ENCODE measurements around the gene DOHH.

Gene DOHH

GRCh38 chr19:3471954-3472655 lies 28.4 kb downstream of the DOHH start:
- no peak overlapping the region for H2AFZ ChIP-seq (ENCODE audit: low read depth, low read length)
- no peak overlapping the region for H2BK5ac ChIP-seq (ENCODE audit: low read depth, low read length, poor library complexity, severe bottlenecking)
- H3K18ac ChIP-seq (ENCODE audit: low read depth in 1 of 2, low read length in 2 of 2), result no peak overlapping the region
- no peaks in the 10 kb centered on the region for H3K9me3 ChIP-seq (ENCODE audit: control insufficient read depth, low read length)
- H3K9ac ChIP-seq (ENCODE audit: low read length), result peak overlapping the region; percentile 58
- H2AK5ac ChIP-seq (ENCODE audit: low read length, severe bottlenecking), result no peak overlapping the region
- no peak overlapping the region for H2BK120ac ChIP-seq (ENCODE audit: low read depth, low read length)
- WGBS, result 66% methylated on average over 13 of the region's 24 CpGs
- peak; percentile 32 for DNase-seq
- no peak overlapping the region for H3K4me3 ChIP-seq (ENCODE audit: insufficient read depth in 1 of 2, low read depth in 1 of 2, low read length in 2 of 2)
- H4K8ac ChIP-seq (ENCODE audit: low read length), result peak overlapping the region; percentile 15
- H3K79me1 ChIP-seq (replicated peaks; ENCODE audit: low read length, poor library complexity, severe bottlenecking), result no peaks in the 10 kb centered on the region
- no peaks in the 10 kb centered on the region for H3K4me1 ChIP-seq (ENCODE audit: control insufficient read depth, insufficient read depth, low read depth, low read length)
- H2BK15ac ChIP-seq (ENCODE audit: low read depth, poor library complexity, severe bottlenecking), result peak overlapping the region; percentile 2
- peaks cover 3 to 10% of the 10 kb centered on the region in 2 experiments for H3K36me3 ChIP-seq (ENCODE audit: control insufficient read depth in 1 of 2, insufficient read depth in 2 of 2, low read depth in 1 of 2, low read length in 2 of 2)
- H2BK12ac ChIP-seq (ENCODE audit: low read length in 2 of 2), result no peak overlapping the region
- H3K4ac ChIP-seq (ENCODE audit: low read depth in 1 of 2, low read length in 2 of 2), result no peak overlapping the region
- H4K91ac ChIP-seq (ENCODE audit: low read length), result no peak overlapping the region
- H3K14ac ChIP-seq (ENCODE audit: low read length in 2 of 2), result no peak overlapping the region
- H3K27ac ChIP-seq (ENCODE audit: low read length, poor library complexity, severe bottlenecking), result no peak overlapping the region
- H3K4me2 ChIP-seq (ENCODE audit: low read length, poor library complexity, severe bottlenecking), result no peak overlapping the region
- H3K27me3 ChIP-seq (ENCODE audit: control insufficient read depth in 1 of 2, insufficient read depth in 1 of 2, low read length in 2 of 2), result peaks cover 21 to 34% of the 10 kb centered on the region in 2 experiments
- H3K23ac ChIP-seq (ENCODE audit: low read length in 2 of 2), result no peak overlapping the region

DNA sequence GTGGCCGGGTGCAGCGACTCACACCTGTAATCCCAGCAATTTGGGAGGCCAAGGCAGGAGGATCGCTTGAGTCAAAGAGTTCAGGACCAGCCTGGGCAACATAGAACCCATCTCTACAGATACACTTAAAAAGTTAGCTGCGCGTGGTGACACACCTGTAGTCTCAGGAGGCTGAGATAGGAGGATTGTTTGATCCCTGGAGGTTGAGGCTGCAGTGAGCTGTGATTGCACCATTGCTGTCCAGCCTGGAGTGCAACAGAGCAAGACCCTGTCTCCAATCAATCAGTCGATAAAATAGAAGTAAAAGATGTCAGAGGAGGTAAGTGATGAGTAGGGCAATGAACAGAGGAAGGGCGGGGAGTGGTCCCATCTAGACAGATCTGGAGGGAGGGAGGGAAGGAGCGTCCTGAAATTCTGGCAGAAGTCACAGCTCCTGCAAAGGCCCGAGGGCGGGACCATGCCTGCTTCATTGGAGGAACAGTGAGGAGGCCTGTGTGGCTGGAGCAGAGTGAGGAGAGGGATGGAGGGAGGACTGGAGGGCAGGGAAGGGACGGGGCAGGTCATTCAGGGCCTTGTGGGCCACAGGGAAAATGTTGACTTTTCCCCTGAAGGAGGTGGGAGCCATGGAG lies 29.9 kb downstream of the DOHH start:
- Histone ChIP-seq H3K79me1 (replicated peaks; ENCODE audit: low read length, poor library complexity, severe bottlenecking) (no peaks in the 10 kb centered on the region), H3K9ac (ENCODE audit: low read length) (no peak overlapping the region), H3K14ac (ENCODE audit: low read length in 2 of 2) (no peak overlapping the region), H2AK5ac (ENCODE audit: low read length, severe bottlenecking) (no peak overlapping the region), H2BK12ac (ENCODE audit: low read length in 2 of 2) (no peak overlapping the region), H3K36me3 (ENCODE audit: control insufficient read depth in 1 of 2, insufficient read depth in 2 of 2, low read depth in 1 of 2, low read length in 2 of 2) (peaks cover 10 to 17% of the 10 kb centered on the region in 2 experiments), H3K27me3 (ENCODE audit: control insufficient read depth in 1 of 2, insufficient read depth in 1 of 2, low read length in 2 of 2) (peaks cover 15 to 19% of the 10 kb centered on the region in 2 experiments), H4K8ac (ENCODE audit: low read length) (no peak overlapping the region), H3K9me3 (ENCODE audit: control insufficient read depth, low read length) (no peaks in the 10 kb centered on the region), H2BK15ac (ENCODE audit: low read depth, poor library complexity, severe bottlenecking) (no peak overlapping the region), H3K4me3 (ENCODE audit: insufficient read depth in 1 of 2, low read depth in 1 of 2, low read length in 2 of 2) (no peak overlapping the region), H3K27ac (ENCODE audit: low read length, poor library complexity, severe bottlenecking) (no peak overlapping the region), H3K18ac (ENCODE audit: low read depth in 1 of 2, low read length in 2 of 2) (no peak overlapping the region), H3K4me1 (ENCODE audit: control insufficient read depth, insufficient read depth, low read depth, low read length) (peaks cover 1% of the 10 kb centered on the region), H2BK120ac (ENCODE audit: low read depth, low read length) (no peak overlapping the region), H3K23ac (ENCODE audit: low read length in 2 of 2) (no peak overlapping the region), H2BK5ac (ENCODE audit: low read depth, low read length, poor library complexity, severe bottlenecking) (no peak overlapping the region), H3K4me2 (ENCODE audit: low read length, poor library complexity, severe bottlenecking) (no peak overlapping the region), H3K4ac (ENCODE audit: low read depth in 1 of 2, low read length in 2 of 2) (no peak overlapping the region), H2AFZ (ENCODE audit: low read depth, low read length) (no peak overlapping the region), H4K91ac (ENCODE audit: low read length) (no peak overlapping the region)
- WGBS, result 89% methylated on average over 10 of the region's 11 CpGs
- no peak for DNase-seq

DNA sequence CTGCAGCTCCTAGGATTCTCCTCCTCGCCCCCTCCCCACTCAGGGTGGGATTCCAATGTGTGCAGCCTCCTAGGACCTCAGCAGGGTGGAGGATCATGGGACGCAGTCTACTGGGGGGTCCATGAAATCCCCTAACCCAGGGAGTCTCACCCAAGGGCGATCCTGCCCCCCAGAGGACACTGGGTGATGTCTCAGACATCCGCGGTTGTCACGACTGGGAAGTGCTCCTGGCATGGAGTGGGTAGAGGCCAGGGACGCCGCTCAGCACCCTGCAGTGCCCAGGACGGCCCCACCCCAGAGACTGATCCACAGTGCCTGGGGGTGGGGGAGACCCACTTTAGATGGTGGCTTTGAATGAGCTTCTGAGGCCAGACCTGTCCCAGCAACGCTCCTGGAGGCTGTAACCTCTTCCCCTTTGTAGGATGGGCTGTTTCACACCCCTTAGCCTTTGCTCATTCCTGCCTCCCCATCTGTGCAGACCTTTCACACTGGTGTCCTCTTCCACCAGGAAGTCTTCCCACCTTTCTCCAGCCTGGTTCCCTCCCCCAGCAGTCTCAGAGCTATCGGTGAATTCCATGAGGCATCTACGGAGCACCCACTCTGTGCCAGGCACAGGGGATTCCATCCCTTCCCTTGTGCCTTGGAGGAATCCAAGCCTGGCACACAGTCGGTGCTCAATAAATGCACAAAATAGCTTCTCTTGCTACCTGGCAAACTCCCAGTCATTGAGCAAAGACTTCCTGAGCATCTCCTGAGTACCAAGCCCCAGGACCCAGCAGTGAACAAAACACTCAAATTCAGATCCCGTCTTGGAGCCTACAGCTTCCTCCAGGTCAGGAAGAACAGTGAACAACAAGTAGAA lies 30.6 kb downstream of the DOHH start:
- Histone ChIP-seq H3K18ac (ENCODE audit: low read depth in 1 of 2, low read length in 2 of 2) (no peak overlapping the region), H3K27me3 (ENCODE audit: control insufficient read depth in 1 of 2, insufficient read depth in 1 of 2, low read length in 2 of 2) (peaks cover 8 to 11% of the 10 kb centered on the region in 2 experiments), H4K91ac (ENCODE audit: low read length) (no peak overlapping the region), H2BK15ac (ENCODE audit: low read depth, poor library complexity, severe bottlenecking) (peak overlapping the region; percentile 15), H3K4me3 (ENCODE audit: insufficient read depth in 1 of 2, low read depth in 1 of 2, low read length in 2 of 2) (no peak overlapping the region), H3K27ac (ENCODE audit: low read length, poor library complexity, severe bottlenecking) (no peak overlapping the region), H3K79me1 (replicated peaks; ENCODE audit: low read length, poor library complexity, severe bottlenecking) (no peaks in the 10 kb centered on the region), H3K36me3 (ENCODE audit: control insufficient read depth in 1 of 2, insufficient read depth in 2 of 2, low read depth in 1 of 2, low read length in 2 of 2) (peaks cover 10 to 17% of the 10 kb centered on the region in 2 experiments), H3K9me3 (ENCODE audit: control insufficient read depth, low read length) (no peaks in the 10 kb centered on the region), H3K4ac (ENCODE audit: low read depth in 1 of 2, low read length in 2 of 2) (no peak overlapping the region), H2BK5ac (ENCODE audit: low read depth, low read length, poor library complexity, severe bottlenecking) (no peak overlapping the region), H3K9ac (ENCODE audit: low read length) (peak overlapping the region; percentile 36), H3K4me1 (ENCODE audit: control insufficient read depth, insufficient read depth, low read depth, low read length) (peaks cover 5% of the 10 kb centered on the region), H2AFZ (ENCODE audit: low read depth, low read length) (no peak overlapping the region), H2BK12ac (ENCODE audit: low read length in 2 of 2) (no peak overlapping the region), H3K4me2 (ENCODE audit: low read length, poor library complexity, severe bottlenecking) (no peak overlapping the region), H4K8ac (ENCODE audit: low read length) (no peak overlapping the region), H2BK120ac (ENCODE audit: low read depth, low read length) (no peak overlapping the region), H3K23ac (ENCODE audit: low read length in 2 of 2) (peak overlapping the region in 1 of 2 experiments; percentile 48), H2AK5ac (ENCODE audit: low read length, severe bottlenecking) (no peak overlapping the region), H3K14ac (ENCODE audit: low read length in 2 of 2) (no peak overlapping the region)
- WGBS, result 58% methylated on average over 14 of the region's 14 CpGs
- no peak for DNase-seq

- Histone ChIP-seq H3K9ac (ENCODE audit: low read length) (no peak overlapping the region), H3K27ac (ENCODE audit: low read length, poor library complexity, severe bottlenecking) (no peak overlapping the region), H2BK120ac (ENCODE audit: low read depth, low read length) (no peak overlapping the region), H4K8ac (ENCODE audit: low read length) (no peak overlapping the region), H2AK5ac (ENCODE audit: low read length, severe bottlenecking) (no peak overlapping the region), H3K4me1 (ENCODE audit: control insufficient read depth, insufficient read depth, low read depth, low read length) (peaks cover 18% of the 10 kb centered on the region), H3K4me2 (ENCODE audit: low read length, poor library complexity, severe bottlenecking) (no peak overlapping the region), H3K18ac (ENCODE audit: low read depth in 1 of 2, low read length in 2 of 2) (no peak overlapping the region), H3K79me1 (replicated peaks; ENCODE audit: low read length, poor library complexity, severe bottlenecking) (peaks cover 6% of the 10 kb centered on the region), H2BK12ac (ENCODE audit: low read length in 2 of 2) (no peak overlapping the region), H2AFZ (ENCODE audit: low read depth, low read length) (no peak overlapping the region), H3K23ac (ENCODE audit: low read length in 2 of 2) (no peak overlapping the region), H3K9me3 (ENCODE audit: control insufficient read depth, low read length) (no peaks in the 10 kb centered on the region), H2BK5ac (ENCODE audit: low read depth, low read length, poor library complexity, severe bottlenecking) (no peak overlapping the region), H3K4ac (ENCODE audit: low read depth in 1 of 2, low read length in 2 of 2) (no peak overlapping the region), H4K91ac (ENCODE audit: low read length) (no peak overlapping the region), H3K14ac (ENCODE audit: low read length in 2 of 2) (no peak overlapping the region), H3K36me3 (ENCODE audit: control insufficient read depth in 1 of 2, insufficient read depth in 2 of 2, low read depth in 1 of 2, low read length in 2 of 2) (peaks cover 10 to 26% of the 10 kb centered on the region in 2 experiments), H2BK15ac (ENCODE audit: low read depth, poor library complexity, severe bottlenecking) (no peak overlapping the region), H3K4me3 (ENCODE audit: insufficient read depth in 1 of 2, low read depth in 1 of 2, low read length in 2 of 2) (no peak overlapping the region), H3K27me3 (ENCODE audit: control insufficient read depth in 1 of 2, insufficient read depth in 1 of 2, low read length in 2 of 2) (no peaks in the 10 kb centered on the region)
- DNase-seq, result no peak
- 100% methylated on average over 2 of the region's 3 CpGs for WGBS
Observed at GRCh38 chr19:3468211-3468610, 32.3 kb downstream of the DOHH start.

Measured in mesenchymal stem cell (in vitro differentiated cells and primary cell).